CD4-positive, alpha-beta T cell treated with Interferon gamma for 1 hour (primary cell): ENCODE measurements around the gene POLR2H.
A peak's percentile ranks its signal among the peaks of the same experiment; 100 is the strongest.

ENCODE experiments used
- DNase-seq: peaks from one replicate; pipeline ENCODE4 v3.0.0-alpha.2; 2020

Gene POLR2H

DNA sequence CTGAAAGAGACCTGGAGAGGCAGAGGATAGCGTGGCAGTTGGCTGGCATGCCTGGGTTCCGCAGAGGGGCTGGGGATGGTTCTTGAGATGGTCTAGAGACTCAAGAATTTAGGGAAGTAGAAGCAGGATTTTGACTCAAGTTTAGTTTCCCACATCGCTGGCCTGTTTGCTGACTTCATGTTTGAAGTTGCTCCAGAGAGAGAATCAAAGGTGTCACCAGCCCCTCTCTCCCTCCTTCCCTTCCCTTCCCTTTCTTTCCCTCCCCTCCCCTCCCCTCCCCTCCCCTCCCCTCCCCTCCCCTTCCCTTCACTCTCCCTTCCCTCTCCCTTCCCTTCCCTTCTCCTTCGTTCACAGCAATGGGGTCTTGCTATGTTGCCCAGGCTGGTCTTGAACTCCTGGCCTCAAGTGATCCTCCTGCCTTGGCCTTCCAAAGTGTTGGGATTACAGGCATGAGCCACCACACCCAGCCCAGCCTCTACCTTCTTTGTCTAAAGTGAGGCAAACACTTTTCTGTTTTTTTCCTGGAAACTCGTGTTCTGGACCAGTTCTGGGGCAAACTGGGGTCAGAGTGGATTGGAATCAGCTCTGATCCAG is 28.5 kb downstream of the POLR2H start:
- no peak for DNase-seq

- no peak for DNase-seq
Observed at GRCh38 chr3:184391266-184391665, 29.8 kb downstream of the POLR2H start.

- no peak for DNase-seq
Observed at GRCh38 chr3:184395320-184395660, 33.8 kb downstream of the POLR2H start.

DNA sequence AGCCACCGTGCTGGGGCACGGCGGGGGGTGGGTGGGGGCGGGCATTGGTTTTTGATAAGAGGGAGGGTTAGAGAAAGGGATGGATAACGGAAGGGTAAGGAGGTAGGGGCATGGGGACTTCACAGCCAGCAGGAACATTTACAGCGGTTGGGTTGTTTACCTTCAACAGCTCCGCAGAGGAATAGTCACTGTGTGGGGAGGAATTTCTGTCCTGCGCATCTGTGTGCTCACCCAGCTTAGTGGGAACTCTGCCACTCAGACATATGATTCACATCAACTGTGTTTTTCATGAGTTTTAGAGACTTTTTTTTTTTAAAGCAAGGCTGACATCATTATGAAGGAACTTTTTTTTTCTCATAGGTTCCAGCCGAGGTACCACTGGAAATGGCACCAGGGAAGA is 37.9 kb downstream of the POLR2H start:
- no peak for DNase-seq

DNA sequence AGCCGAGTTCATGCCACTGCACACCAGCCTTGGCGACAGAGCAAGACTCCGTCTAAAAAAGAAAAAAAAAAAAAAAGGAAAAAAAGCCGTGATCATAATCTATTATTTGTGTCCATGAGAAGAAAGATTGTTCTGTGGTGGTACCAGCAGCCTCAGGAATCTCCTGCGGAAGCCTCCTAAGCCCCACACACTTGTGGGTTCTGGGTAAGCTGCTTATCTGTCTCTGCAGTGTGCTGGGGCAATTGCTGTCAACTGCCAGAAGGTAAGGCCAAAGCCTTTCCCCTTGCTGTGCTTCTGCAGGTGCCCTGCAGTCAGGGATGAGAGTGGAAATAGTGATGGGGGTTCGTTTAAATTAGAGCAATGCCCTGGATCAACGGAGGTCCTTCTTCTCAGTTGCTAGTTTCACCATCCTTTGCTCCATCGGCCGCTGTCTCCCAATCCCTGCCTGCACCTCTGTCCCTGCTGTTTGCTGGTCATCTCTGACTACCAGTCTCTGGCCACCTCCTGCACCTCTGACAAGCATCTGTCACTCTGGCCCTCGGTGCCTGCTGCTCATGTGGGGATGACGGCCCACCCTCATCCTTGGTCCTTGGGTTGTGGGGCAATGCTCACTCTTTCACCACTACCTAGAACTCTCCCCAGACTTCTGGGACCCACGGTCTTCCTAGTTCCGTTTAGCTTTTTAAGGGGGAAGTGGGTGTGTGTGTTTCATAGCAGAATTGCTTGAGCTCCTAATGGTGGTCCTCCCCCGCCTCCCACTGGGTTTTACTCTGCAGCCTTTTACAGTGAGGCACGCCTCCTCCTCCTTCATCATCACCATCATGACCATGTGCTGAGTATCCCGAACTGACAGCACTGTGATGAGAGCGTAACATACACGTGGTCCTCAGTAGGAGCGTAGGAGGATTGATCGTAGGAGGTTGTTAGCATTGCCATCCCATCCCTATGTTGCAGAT is 43.8 kb downstream of the POLR2H start:
- DNase-seq = no peak

- DNase-seq = no peak
Observed at GRCh38 chr3:184409331-184409926, 47.9 kb downstream of the POLR2H start.

- no peak for DNase-seq
Observed at GRCh38 chr3:184409946-184410500, 48.5 kb downstream of the POLR2H start.

DNA sequence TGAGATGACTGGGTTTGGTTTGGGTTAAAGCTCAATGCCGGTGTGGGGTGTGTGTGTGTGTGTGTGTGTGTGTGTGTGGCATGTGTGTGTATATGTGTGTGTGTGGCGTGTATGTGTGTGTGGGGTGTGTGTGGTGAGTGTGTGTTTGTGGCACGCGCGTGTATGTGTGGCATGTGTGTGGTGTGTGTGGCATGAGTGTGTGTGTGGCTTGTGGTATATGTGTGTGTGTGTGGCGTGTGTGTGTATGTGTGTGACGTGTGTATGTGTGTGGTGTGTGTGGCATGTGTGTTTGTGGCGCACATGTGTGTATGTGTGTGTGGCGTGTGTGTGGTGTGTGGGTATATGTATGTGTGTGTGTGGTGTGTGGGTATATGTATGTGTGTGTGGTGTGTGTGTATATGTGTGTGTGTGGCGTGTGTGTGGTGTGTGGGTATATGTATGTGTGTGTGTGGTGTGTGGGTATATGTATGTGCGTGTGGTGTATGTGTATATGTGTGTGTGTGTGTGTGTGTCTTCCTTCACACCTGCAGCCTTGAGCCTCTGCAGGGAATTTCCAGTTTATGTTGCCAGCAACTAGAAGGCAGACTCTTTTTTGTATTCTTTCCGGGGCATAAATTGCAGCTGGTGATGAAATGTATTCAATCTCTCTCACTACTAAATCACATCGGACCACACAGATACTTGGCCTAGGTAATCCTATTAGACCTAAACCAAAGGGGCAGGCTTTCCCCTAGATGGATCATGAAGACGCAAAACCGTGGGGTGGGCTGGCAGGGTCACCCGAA is 53.1 kb downstream of the POLR2H start:
- no peak for DNase-seq

- no peak for DNase-seq
Observed at GRCh38 chr3:184415203-184415490, 53.6 kb downstream of the POLR2H start.

GRCh38 chr3:184417619-184418327 is 56.3 kb downstream of the POLR2H start:
- peak; percentile 73 for DNase-seq
